Osteoblast (primary cell): Measurements from ENCODE around the gene SLC39A11. TPM values are rescaled to one million over a fixed set of nuclear protein-coding genes. Genes with fewer than 3 reads are reported as not detected.

Experiments
- DNase-seq: peaks from one replicate; pipeline ENCODE4 v3.0.0; 2011; ENCODE audit warnings: low spot score, mixed read lengths; ENCODE audit not compliant: insufficient read length; ENCODE audit errors: missing footprints
- H2AFZ ChIP-seq: 2 replicates; pipeline ENCODE4 v1.6.0; 2011; ENCODE audit warnings: mild to moderate bottlenecking, low read length
- H3K27ac ChIP-seq: 2 replicates; pipeline ENCODE4 v1.5.1; 2011; ENCODE audit warnings: mild to moderate bottlenecking, low read depth, low read length, moderate library complexity
- H3K27me3 ChIP-seq: 2 replicates; pipeline ENCODE4 v1.6.0; 2012; ENCODE audit warnings: mild to moderate bottlenecking, control low read depth, inconsistent platforms, low read length, moderate library complexity; ENCODE audit not compliant: insufficient read depth
- H3K36me3 ChIP-seq: 2 replicates; pipeline ENCODE4 v1.5.1; 2011; ENCODE audit warnings: mild to moderate bottlenecking, low read length, control low read depth, moderate library complexity; ENCODE audit not compliant: insufficient read depth
- H3K4me1 ChIP-seq: 2 replicates; pipeline ENCODE4 v1.5.1; 2011; ENCODE audit warnings: mild to moderate bottlenecking, low read length, control low read depth, moderate library complexity; ENCODE audit not compliant: insufficient read depth
- H3K4me2 ChIP-seq: 2 replicates; pipeline ENCODE4 v1.6.0; 2011; ENCODE audit warnings: mild to moderate bottlenecking, low read length; ENCODE audit not compliant: insufficient read depth
- H3K4me3 ChIP-seq: fragments of 200-600 bp; sonication (generic); 3 replicates; pipeline ENCODE4 v1.5.1; 2012; ENCODE audit warnings: mild to moderate bottlenecking, low read length, inconsistent platforms; ENCODE audit not compliant: insufficient read depth
- H3K79me2 ChIP-seq: 2 replicates; pipeline ENCODE4 v1.6.0; 2012; ENCODE audit warnings: mild to moderate bottlenecking, low read length, control low read depth, inconsistent platforms; ENCODE audit not compliant: insufficient read depth
- H3K9me3 ChIP-seq: 2 replicates; pipeline ENCODE4 v1.5.1; 2011; ENCODE audit warnings: low read depth, low read length, control low read depth
- H4K20me1 ChIP-seq: 2 replicates; pipeline ENCODE4 v1.6.0; 2012; ENCODE audit warnings: mild to moderate bottlenecking, low read length, control low read depth; ENCODE audit not compliant: insufficient read depth
- CTCF ChIP-seq: IDR thresholded peaks from 2 replicates; pipeline ENCODE4 v1.5.1; 2011; ENCODE audit warnings: mild to moderate bottlenecking, low read depth, low read length, moderate library complexity; ENCODE audit errors: extremely low read depth
- total RNA-seq: library from RNA; depleted of rRNA; stranded (reverse); fragments of >200 nt; gene quantifications from 2 replicates; pipeline ENCODE4 v1.2.3, GENCODE V29; 2012

SLC39A11 gene
- total RNA-seq, 1 donor = 27.1 TPM

GRCh38 chr17:72802726-72803125 is 289.8 kb downstream of the SLC39A11 start:
- Histone ChIP-seq H4K20me1 (no peaks in the 10 kb centered on the region), H3K4me2 (no peak overlapping the region), H3K4me3 (no peak overlapping the region), H3K4me1 (peaks cover 5% of the 10 kb centered on the region), H3K27me3 (no peaks in the 10 kb centered on the region), H3K79me2 (no peaks in the 10 kb centered on the region), H3K27ac (no peak overlapping the region), H3K36me3 (no peaks in the 10 kb centered on the region), H2AFZ (no peak overlapping the region), H3K9me3 (no peaks in the 10 kb centered on the region)
- no peak for TF ChIP-seq CTCF
- DNase-seq = no peak

GRCh38 chr17:72797142-72797541 is 295.3 kb downstream of the SLC39A11 start:
- no peaks in the 10 kb centered on the region for H3K27me3 ChIP-seq
- DNase-seq = no peak
- no peak overlapping the region for H3K27ac ChIP-seq
- no peaks in the 10 kb centered on the region for H3K79me2 ChIP-seq
- H4K20me1 ChIP-seq = peaks cover 3% of the 10 kb centered on the region
- no peak overlapping the region for H3K4me3 ChIP-seq
- peaks cover under 1% of the 10 kb centered on the region for H3K9me3 ChIP-seq
- H3K4me1 ChIP-seq = no peaks in the 10 kb centered on the region
- no peak overlapping the region for H2AFZ ChIP-seq
- no peaks in the 10 kb centered on the region for H3K36me3 ChIP-seq
- no peak for TF ChIP-seq CTCF
- no peak overlapping the region for H3K4me2 ChIP-seq

- Histone ChIP-seq H3K36me3 (no peaks in the 10 kb centered on the region), H3K79me2 (no peaks in the 10 kb centered on the region), H3K27me3 (no peaks in the 10 kb centered on the region), H3K4me3 (no peak overlapping the region), H3K4me2 (no peak overlapping the region), H3K27ac (no peak overlapping the region), H2AFZ (no peak overlapping the region), H4K20me1 (peaks cover 3% of the 10 kb centered on the region), H3K4me1 (no peaks in the 10 kb centered on the region), H3K9me3 (peaks cover 4% of the 10 kb centered on the region)
- no peak for TF ChIP-seq CTCF
- DNase-seq = no peak
These were observed 296.5 kb downstream of the SLC39A11 start for GRCh38 chr17:72795941-72796340.

DNA sequence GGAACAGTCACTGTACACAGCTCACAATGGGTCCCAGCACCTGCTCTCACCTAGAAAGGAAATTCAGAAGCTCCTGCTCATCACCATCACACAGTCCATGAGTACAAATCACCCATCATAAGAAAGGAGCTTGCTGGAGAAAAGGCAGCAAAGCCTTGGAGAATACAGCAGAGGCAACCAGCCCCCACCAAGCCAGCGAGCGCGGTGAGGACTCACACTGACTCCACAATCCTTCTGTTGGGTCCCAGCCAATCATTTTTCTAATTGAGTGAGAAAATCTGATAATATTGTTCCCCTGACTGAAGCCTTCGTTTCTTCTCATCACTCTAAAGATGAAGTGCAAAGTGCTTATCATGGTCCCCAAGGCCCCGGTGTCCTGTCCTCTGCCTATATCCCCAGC is 298.3 kb downstream of the SLC39A11 start:
- no peaks in the 10 kb centered on the region for H3K27me3 ChIP-seq
- H3K36me3 ChIP-seq = no peaks in the 10 kb centered on the region
- no peak for DNase-seq
- no peak overlapping the region for H3K4me2 ChIP-seq
- peaks cover 3% of the 10 kb centered on the region for H4K20me1 ChIP-seq
- no peak for TF ChIP-seq CTCF
- H3K9me3 ChIP-seq = peaks cover 4% of the 10 kb centered on the region
- H3K27ac ChIP-seq = no peak overlapping the region
- no peaks in the 10 kb centered on the region for H3K79me2 ChIP-seq
- H2AFZ ChIP-seq = no peak overlapping the region
- H3K4me1 ChIP-seq = no peaks in the 10 kb centered on the region
- no peak overlapping the region for H3K4me3 ChIP-seq
